ENCODE results near the gene GRHL3. TPM values are rescaled to one million over a fixed set of nuclear protein-coding genes. Genes with fewer than 3 reads are reported as not detected.
A peak's percentile ranks its signal among the peaks of the same experiment; 100 is the strongest.

The GRHL3 gene
- total RNA-seq, 1 donor from 2014 or later: 0.80 TPM

- Histone ChIP-seq H3K27ac (no peak overlapping the region), H3K4me3 (no peak overlapping the region), H3K9me3 (no peaks in the 10 kb centered on the region), H3K4me1 (peaks cover 21% of the 10 kb centered on the region), H3K27me3 (ENCODE audit: low read depth) (no peaks in the 10 kb centered on the region), H3K36me3 (no peaks in the 10 kb centered on the region)
- TF ChIP-seq, protein P1, sequence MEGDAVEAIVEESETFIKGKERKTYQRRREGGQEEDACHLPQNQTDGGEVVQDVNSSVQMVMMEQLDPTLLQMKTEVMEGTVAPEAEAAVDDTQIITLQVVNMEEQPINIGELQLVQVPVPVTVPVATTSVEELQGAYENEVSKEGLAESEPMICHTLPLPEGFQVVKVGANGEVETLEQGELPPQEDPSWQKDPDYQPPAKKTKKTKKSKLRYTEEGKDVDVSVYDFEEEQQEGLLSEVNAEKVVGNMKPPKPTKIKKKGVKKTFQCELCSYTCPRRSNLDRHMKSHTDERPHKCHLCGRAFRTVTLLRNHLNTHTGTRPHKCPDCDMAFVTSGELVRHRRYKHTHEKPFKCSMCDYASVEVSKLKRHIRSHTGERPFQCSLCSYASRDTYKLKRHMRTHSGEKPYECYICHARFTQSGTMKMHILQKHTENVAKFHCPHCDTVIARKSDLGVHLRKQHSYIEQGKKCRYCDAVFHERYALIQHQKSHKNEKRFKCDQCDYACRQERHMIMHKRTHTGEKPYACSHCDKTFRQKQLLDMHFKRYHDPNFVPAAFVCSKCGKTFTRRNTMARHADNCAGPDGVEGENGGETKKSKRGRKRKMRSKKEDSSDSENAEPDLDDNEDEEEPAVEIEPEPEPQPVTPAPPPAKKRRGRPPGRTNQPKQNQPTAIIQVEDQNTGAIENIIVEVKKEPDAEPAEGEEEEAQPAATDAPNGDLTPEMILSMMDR (IDR thresholded peaks at IDR 0.05): no peak
- ATAC-seq: peak; percentile 91 to 92
- peak; percentile 87 for DNase-seq
- intact Hi-C loops (cut with DNase I): no loop called here
These were observed 29.1 kb upstream of the GRHL3 start for GRCh38 chr1:24289937-24290595.

DNA sequence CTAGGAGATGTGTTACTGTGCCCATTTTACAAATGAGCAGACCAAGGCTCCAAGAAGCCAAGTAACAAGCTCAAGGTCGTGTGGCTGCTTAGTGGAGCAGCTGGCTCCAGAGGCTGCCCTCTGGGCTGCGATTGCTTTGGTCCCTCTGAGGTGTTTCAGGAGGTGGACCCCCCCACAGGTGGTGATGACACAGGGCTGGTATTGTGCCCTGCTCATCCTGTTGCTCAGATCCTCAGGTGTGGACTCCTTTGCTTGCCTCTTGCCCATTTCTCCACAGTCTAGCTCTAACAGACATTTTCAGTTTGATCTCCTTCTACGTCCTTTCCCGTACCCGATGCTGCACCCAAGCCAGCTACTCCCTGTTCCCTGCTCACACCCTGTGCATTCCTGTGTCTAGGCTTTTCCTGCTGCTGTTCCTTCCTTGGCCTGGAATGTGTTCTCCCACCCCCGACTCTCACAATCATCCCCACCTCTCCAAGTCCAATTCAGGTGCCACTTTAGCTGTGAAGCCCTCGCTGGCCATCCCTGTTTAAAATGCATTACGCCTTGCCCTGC is 28.1 kb upstream of the GRHL3 start:
- Histone ChIP-seq H3K4me3 (no peak overlapping the region), H3K27me3 (ENCODE audit: low read depth) (no peaks in the 10 kb centered on the region), H3K4me1 (peaks cover 26% of the 10 kb centered on the region), H3K27ac (no peak overlapping the region), H3K36me3 (no peaks in the 10 kb centered on the region), H3K9me3 (no peaks in the 10 kb centered on the region)
- ATAC-seq (no peak), DNase-seq (no peak)
- TF ChIP-seq, protein P1 (IDR thresholded peaks at IDR 0.05): no peak
- intact Hi-C loops (cut with DNase I): no loop called here

GRCh38 chr1:24292103-24292502 is 27.1 kb upstream of the GRHL3 start:
- no peaks in the 10 kb centered on the region for H3K36me3 ChIP-seq
- DNase-seq (no peak), ATAC-seq (no peak)
- no peak overlapping the region for H3K4me3 ChIP-seq
- peaks cover 26% of the 10 kb centered on the region for H3K4me1 ChIP-seq
- H3K9me3 ChIP-seq: no peaks in the 10 kb centered on the region
- TF ChIP-seq, protein P1 (IDR thresholded peaks at IDR 0.05): no peak
- intact Hi-C loops (cut with DNase I): no loop called here
- no peaks in the 10 kb centered on the region for H3K27me3 ChIP-seq (ENCODE audit: low read depth)
- no peak overlapping the region for H3K27ac ChIP-seq

DNA sequence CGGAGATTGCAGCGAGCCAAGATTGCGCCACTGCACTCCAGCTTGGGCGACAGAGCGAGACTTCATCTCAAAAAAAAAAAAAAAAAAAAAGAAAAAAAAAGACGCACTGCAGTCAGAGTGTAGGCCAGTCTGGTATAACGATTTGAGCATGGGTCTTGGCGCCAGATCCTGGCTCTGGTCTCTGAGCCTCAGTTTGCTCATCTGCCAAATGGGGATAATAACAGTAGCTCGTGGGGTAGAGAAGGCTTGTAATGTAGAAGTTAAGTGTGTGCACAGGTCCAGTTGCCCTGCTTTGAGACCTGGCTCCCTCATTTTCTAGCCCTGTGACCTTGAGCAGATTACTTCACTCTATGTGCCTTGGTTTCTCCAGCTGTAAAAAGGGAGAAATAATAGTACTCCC is 26.3 kb upstream of the GRHL3 start:
- H3K27me3 ChIP-seq (ENCODE audit: low read depth): no peaks in the 10 kb centered on the region
- no peak for DNase-seq
- TF ChIP-seq, protein P1 (IDR thresholded peaks at IDR 0.05): no peak
- peaks cover 26% of the 10 kb centered on the region for H3K4me1 ChIP-seq
- no peak overlapping the region for H3K4me3 ChIP-seq
- H3K9me3 ChIP-seq: no peaks in the 10 kb centered on the region
- no peak for ATAC-seq
- H3K27ac ChIP-seq: no peak overlapping the region
- intact Hi-C loops (cut with DNase I): no loop called here
- no peaks in the 10 kb centered on the region for H3K36me3 ChIP-seq

DNA sequence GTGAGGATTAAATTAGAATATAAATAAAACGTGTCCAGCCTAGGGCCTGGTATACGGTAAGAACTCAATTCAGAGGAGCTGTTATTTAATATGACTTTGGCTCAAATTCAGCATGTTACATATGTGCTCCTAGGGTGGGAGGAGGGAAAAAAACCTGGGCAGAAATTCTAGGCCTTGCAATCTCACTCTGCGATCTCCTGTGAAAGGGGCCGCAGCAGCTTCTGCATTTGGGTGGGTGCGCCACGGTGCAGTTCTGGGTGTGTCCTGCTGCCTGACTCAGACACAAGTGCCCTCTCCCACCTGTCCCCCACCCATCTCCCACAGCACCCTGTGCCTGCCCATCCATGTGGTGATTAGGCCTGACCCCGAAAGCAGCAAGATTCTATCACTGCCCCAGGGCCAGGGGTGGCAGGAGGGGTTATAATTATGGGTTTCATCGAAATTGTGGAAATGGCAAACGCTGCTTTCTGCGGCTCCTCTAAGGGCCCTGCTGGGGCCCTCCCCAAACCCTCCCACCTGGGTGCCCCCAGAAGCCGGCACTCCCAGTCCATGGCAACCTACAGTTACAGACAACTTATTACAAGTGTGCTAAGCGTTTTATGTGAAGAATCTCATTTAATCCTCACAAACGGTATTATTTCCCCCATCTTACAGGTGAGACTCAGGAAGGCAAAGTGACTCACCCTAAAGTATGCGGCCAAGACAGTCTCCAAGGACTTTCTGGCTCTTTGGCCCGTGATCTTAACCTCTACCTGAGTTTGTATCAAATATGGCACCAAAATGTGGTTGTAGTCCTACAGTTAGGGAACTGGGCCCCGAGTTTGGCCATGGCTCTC is 25.5 kb upstream of the GRHL3 start:
- Histone ChIP-seq H3K4me1 (peaks cover 26% of the 10 kb centered on the region), H3K27me3 (ENCODE audit: low read depth) (no peaks in the 10 kb centered on the region), H3K36me3 (no peaks in the 10 kb centered on the region), H3K9me3 (no peaks in the 10 kb centered on the region), H3K4me3 (no peak overlapping the region), H3K27ac (peak overlapping the region; percentile 59)
- intact Hi-C loops (cut with DNase I): no loop called here
- TF ChIP-seq, protein P1 (IDR thresholded peaks at IDR 0.05): no peak
- ATAC-seq (no peak), DNase-seq (no peak)

Measured in lower lobe of right lung (tissue), 2 donors.